ENCODE data around the gene HES2.

GRCh38 chr1:6448749-6449631 is 29.3 kb upstream of the HES2 start:
- no peak for TF ChIP-seq RAD21 (IDR thresholded peaks at IDR 0.05; ENCODE audit: low read length)
- TF ChIP-seq POLR2A (IDR thresholded peaks at IDR 0.05; ENCODE audit: low read depth, low read length), result no peak
- TF ChIP-seq, protein P1, sequence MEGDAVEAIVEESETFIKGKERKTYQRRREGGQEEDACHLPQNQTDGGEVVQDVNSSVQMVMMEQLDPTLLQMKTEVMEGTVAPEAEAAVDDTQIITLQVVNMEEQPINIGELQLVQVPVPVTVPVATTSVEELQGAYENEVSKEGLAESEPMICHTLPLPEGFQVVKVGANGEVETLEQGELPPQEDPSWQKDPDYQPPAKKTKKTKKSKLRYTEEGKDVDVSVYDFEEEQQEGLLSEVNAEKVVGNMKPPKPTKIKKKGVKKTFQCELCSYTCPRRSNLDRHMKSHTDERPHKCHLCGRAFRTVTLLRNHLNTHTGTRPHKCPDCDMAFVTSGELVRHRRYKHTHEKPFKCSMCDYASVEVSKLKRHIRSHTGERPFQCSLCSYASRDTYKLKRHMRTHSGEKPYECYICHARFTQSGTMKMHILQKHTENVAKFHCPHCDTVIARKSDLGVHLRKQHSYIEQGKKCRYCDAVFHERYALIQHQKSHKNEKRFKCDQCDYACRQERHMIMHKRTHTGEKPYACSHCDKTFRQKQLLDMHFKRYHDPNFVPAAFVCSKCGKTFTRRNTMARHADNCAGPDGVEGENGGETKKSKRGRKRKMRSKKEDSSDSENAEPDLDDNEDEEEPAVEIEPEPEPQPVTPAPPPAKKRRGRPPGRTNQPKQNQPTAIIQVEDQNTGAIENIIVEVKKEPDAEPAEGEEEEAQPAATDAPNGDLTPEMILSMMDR (conservative IDR thresholded peaks at IDR 0.05; ENCODE audit: low read depth, low read length), result 0 out of 2 replicates have a peak, but pooled peaks have one; percentile 10
